ENCODE measurements around the gene SLC51B.
"Not testable (repeated sequence)": the region's sequence is repeated elsewhere in the genome, so short reads cannot be mapped to it uniquely, and the experiment has no call there.

Gene SLC51B

GRCh38 chr15:65067317-65067644 is 22.1 kb downstream of the SLC51B start:
- DNase-seq, result no peak

GRCh38 chr15:65067645-65068402 is 22.6 kb downstream of the SLC51B start, which contains the start of gene RASL12:
RASL12 (minus strand) TSS chr15:65067991; CDS start chr15:65067835, 156 bp downstream.
- no peak for DNase-seq

GRCh38 chr15:65068403-65068788 is 23.2 kb downstream of the SLC51B start:
- no peak for DNase-seq

- DNase-seq, result no peak
Measured at GRCh38 chr15:65069179-65069578, 24.0 kb downstream of the SLC51B start.

- no peak for DNase-seq
Measured at GRCh38 chr15:65069779-65070546, 24.8 kb downstream of the SLC51B start.

- DNase-seq, result no peak
Measured at GRCh38 chr15:65071381-65071811, 26.2 kb downstream of the SLC51B start.

- no peak for DNase-seq
Measured at GRCh38 chr15:65072027-65072426, 26.8 kb downstream of the SLC51B start.

GRCh38 chr15:65072617-65073016 is 27.4 kb downstream of the SLC51B start:
- DNase-seq, result no peak

- not testable (repeated sequence) for DNase-seq
Measured at GRCh38 chr15:65074946-65075345, 29.8 kb downstream of the SLC51B start.

GRCh38 chr15:65075607-65076395 is 30.6 kb downstream of the SLC51B start:
- not testable (repeated sequence) for DNase-seq

- DNase-seq, result no peak
Measured at GRCh38 chr15:65076486-65077290, 31.5 kb downstream of the SLC51B start, which contains the start of gene KBTBD13. KBTBD13 (plus strand) TSS chr15:65076746; CDS start chr15:65076816, 70 bp downstream.

GRCh38 chr15:65077291-65077980 is 32.2 kb downstream of the SLC51B start:
- DNase-seq, result no peak

GRCh38 chr15:65077981-65078352 is 32.8 kb downstream of the SLC51B start:
- no peak for DNase-seq

- no peak for DNase-seq
Measured at GRCh38 chr15:65079580-65079979, 34.4 kb downstream of the SLC51B start.

- DNase-seq, result no peak
Measured at GRCh38 chr15:65081270-65081669, 36.1 kb downstream of the SLC51B start.

- no peak for DNase-seq
Measured at GRCh38 chr15:65081758-65082157, 36.6 kb downstream of the SLC51B start.

GRCh38 chr15:65082303-65082953 is 37.2 kb downstream of the SLC51B start:
- no peak for DNase-seq

- no peak for DNase-seq
Measured at GRCh38 chr15:65083262-65083701, 38.1 kb downstream of the SLC51B start.

GRCh38 chr15:65084500-65085206 is 39.5 kb downstream of the SLC51B start:
- no peak for DNase-seq

GRCh38 chr15:65085207-65085753 is 40.1 kb downstream of the SLC51B start:
- no peak for DNase-seq
